Activated CD4-positive, alpha-beta T cell treated with anti-CD3 and anti-CD28 coated beads for 36 hours (primary cell): Measurements from ENCODE around the gene ATOH8. TPM values are rescaled to one million over a fixed set of nuclear protein-coding genes. Genes with fewer than 3 reads are reported as not detected.

Experiments
- ATAC-seq: fragments of 200-7000 bp; cut with Tn5 transposase; one replicate; pipeline ENCODE4 v1.10.0; 2021; ENCODE audit warnings: mild to moderate bottlenecking, moderate library complexity
- CTCF ChIA-PET: fragments of 350-600 bp; sonication (Branson Sonifier 250); formaldehyde crosslinking; loops from one replicate; lab custom pipeline; 2021; ENCODE audit warnings: antibody characterized with exemption; lab: Charles Lee
- POLR2A ChIA-PET: fragments of 350-600 bp; sonication (Branson Sonifier 250); formaldehyde crosslinking; loops from one replicate; lab custom pipeline; 2021; ENCODE audit warnings: antibody characterized with exemption, inconsistent platforms; lab: Charles Lee
- DNase-seq: peaks from one replicate; pipeline ENCODE4 v3.0.0-alpha.2; 2020
- H3K27ac Mint-ChIP-seq: one replicate; pipeline ENCODE4 v1.8.0; 2021; ENCODE audit warnings: mixed read lengths
- H3K27me3 Mint-ChIP-seq: one replicate; pipeline ENCODE4 v1.8.0; 2021; ENCODE audit warnings: mixed read lengths
- H3K36me3 Mint-ChIP-seq: one replicate; pipeline ENCODE4 v1.8.0; 2021; ENCODE audit warnings: low read depth, mixed read lengths
- H3K4me1 Mint-ChIP-seq: one replicate; pipeline ENCODE4 v1.8.0; 2021; ENCODE audit warnings: mixed read lengths
- H3K4me3 Mint-ChIP-seq: one replicate; pipeline ENCODE4 v1.8.0; 2021; ENCODE audit warnings: mild to moderate bottlenecking, moderate library complexity, mixed read lengths
- H3K9me3 Mint-ChIP-seq: one replicate; pipeline ENCODE4 v1.8.0; 2021; ENCODE audit warnings: low read depth, mixed read lengths
- intact Hi-C, 2 experiments: fragments of 100-400 bp; cut with DNase I in 1 of 2; cut with micrococcal nuclease in 1 of 2; formaldehyde crosslinking; loops; one replicate each; pipeline versions ENCODE4 v1.14.2 to v1.15.1; 2022 to 2024; cut with DNase I, micrococcal nuclease
- total RNA-seq, 2 experiments: library from RNA; stranded (reverse); gene quantifications; one replicate each; pipeline ENCODE4 v1.2.3, GENCODE V29; 2021

ATOH8 gene
- total RNA-seq, 2 experiments from 2014 or later: not detected

GRCh38 chr2:85796341-85797262 is 42.8 kb downstream of the ATOH8 start:
- H3K27ac Mint-ChIP-seq: no peak overlapping the region
- DNase-seq: no peak
- peaks cover 2% of the 10 kb centered on the region for H3K9me3 Mint-ChIP-seq
- H3K36me3 Mint-ChIP-seq: no peaks in the 10 kb centered on the region
- intact Hi-C loops: no loop called here
- ChIA-PET POLR2A (no interaction called here), CTCF (interaction anchor here (0.6 kb wide), 1 partner anchor 67 kb away, joined by 5 read pairs; no protein-coding TSS in a partner anchor)
- H3K27me3 Mint-ChIP-seq: peaks cover 5% of the 10 kb centered on the region
- H3K4me3 Mint-ChIP-seq: no peak overlapping the region
- H3K4me1 Mint-ChIP-seq: peaks cover 3% of the 10 kb centered on the region
- no peak for ATAC-seq

GRCh38 chr2:85797263-85797660 is 43.5 kb downstream of the ATOH8 start:
- intact Hi-C loops: no loop called here
- no peak overlapping the region for H3K4me3 Mint-ChIP-seq
- CTCF ChIA-PET: interaction anchor here (0.6 kb wide), 1 partner anchor 68 kb away, joined by 5 read pairs; no protein-coding TSS in a partner anchor
- H3K27me3 Mint-ChIP-seq: peaks cover 5% of the 10 kb centered on the region
- no peak for ATAC-seq
- peaks cover 3% of the 10 kb centered on the region for H3K4me1 Mint-ChIP-seq
- no peak for DNase-seq
- POLR2A ChIA-PET: no interaction called here
- H3K36me3 Mint-ChIP-seq: no peaks in the 10 kb centered on the region
- peaks cover 2% of the 10 kb centered on the region for H3K9me3 Mint-ChIP-seq
- H3K27ac Mint-ChIP-seq: no peak overlapping the region

- Mint-ChIP-seq H3K27me3 (peaks cover 5% of the 10 kb centered on the region), H3K27ac (no peak overlapping the region), H3K4me3 (no peak overlapping the region), H3K4me1 (peaks cover 3% of the 10 kb centered on the region), H3K9me3 (peaks cover 2% of the 10 kb centered on the region), H3K36me3 (no peaks in the 10 kb centered on the region)
- ChIA-PET POLR2A (no interaction called here), CTCF (no interaction called here)
- ATAC-seq: no peak
- DNase-seq: no peak
- intact Hi-C loops: no loop called here
Measured at GRCh38 chr2:85797921-85798320, 44.1 kb downstream of the ATOH8 start.

- CTCF ChIA-PET: interaction anchor here (0.6 kb wide), 1 partner anchor 93 kb away, joined by 4 read pairs; no protein-coding TSS in a partner anchor
- Mint-ChIP-seq H3K4me3 (no peak overlapping the region), H3K4me1 (peaks cover 9% of the 10 kb centered on the region), H3K27me3 (peaks cover 2% of the 10 kb centered on the region), H3K9me3 (peaks cover 2% of the 10 kb centered on the region), H3K27ac (no peak overlapping the region), H3K36me3 (no peaks in the 10 kb centered on the region)
- DNase-seq (peak; percentile 43), ATAC-seq (peak; percentile 42)
- POLR2A ChIA-PET: no interaction called here
- intact Hi-C loops: no loop called here
Measured at GRCh38 chr2:85799215-85799956, 45.6 kb downstream of the ATOH8 start.

GRCh38 chr2:85800586-85800985 is 46.8 kb downstream of the ATOH8 start:
- Mint-ChIP-seq H3K27ac (no peak overlapping the region), H3K4me3 (no peak overlapping the region), H3K27me3 (peaks cover 2% of the 10 kb centered on the region), H3K9me3 (peaks cover 2% of the 10 kb centered on the region), H3K36me3 (no peaks in the 10 kb centered on the region), H3K4me1 (peaks cover 11% of the 10 kb centered on the region)
- ATAC-seq: no peak
- POLR2A ChIA-PET: no interaction called here
- no peak for DNase-seq
- intact Hi-C loops: no loop called here
- CTCF ChIA-PET: interaction anchor here (4.2 kb wide), 1 partner anchor 13 kb away, joined by 13 read pairs; no protein-coding TSS in a partner anchor

GRCh38 chr2:85801871-85802270 is 48.1 kb downstream of the ATOH8 start:
- H3K9me3 Mint-ChIP-seq: peaks cover 2% of the 10 kb centered on the region
- ChIA-PET CTCF (interaction anchor here (0.6 to 4.2 kb wide), 3 partner anchors 12 to 134 kb away, joined by 3 to 13 read pairs (median 6); no protein-coding TSS in a partner anchor), POLR2A (interaction anchor here (0.5 kb wide), 1 partner anchor 18 kb away, joined by 3 read pairs; no protein-coding TSS in a partner anchor)
- H3K27me3 Mint-ChIP-seq: peaks cover 2% of the 10 kb centered on the region
- DNase-seq: no peak
- ATAC-seq: no peak
- intact Hi-C loops: no loop called here
- H3K4me1 Mint-ChIP-seq: peaks cover 11% of the 10 kb centered on the region
- no peaks in the 10 kb centered on the region for H3K36me3 Mint-ChIP-seq
- no peak overlapping the region for H3K27ac Mint-ChIP-seq
- no peak overlapping the region for H3K4me3 Mint-ChIP-seq

GRCh38 chr2:85802354-85803103 is 48.7 kb downstream of the ATOH8 start:
- Mint-ChIP-seq H3K27ac (no peak overlapping the region), H3K4me3 (no peak overlapping the region), H3K9me3 (peaks cover 2% of the 10 kb centered on the region), H3K36me3 (no peaks in the 10 kb centered on the region), H3K27me3 (no peaks in the 10 kb centered on the region), H3K4me1 (peaks cover 11% of the 10 kb centered on the region)
- no peak for DNase-seq
- CTCF ChIA-PET: interaction anchor here (0.5 to 4.2 kb wide), 6 partner anchors 11 to 133 kb away, joined by 3 to 13 read pairs (median 4); no protein-coding TSS in a partner anchor
- ATAC-seq: no peak
- POLR2A ChIA-PET: interaction anchor here (0.5 kb wide), 1 partner anchor 19 kb away, joined by 3 read pairs; no protein-coding TSS in a partner anchor
- intact Hi-C loops: no loop called here

- no peaks in the 10 kb centered on the region for H3K27me3 Mint-ChIP-seq
- no peaks in the 10 kb centered on the region for H3K36me3 Mint-ChIP-seq
- no peak for ATAC-seq
- peaks cover 2% of the 10 kb centered on the region for H3K9me3 Mint-ChIP-seq
- DNase-seq: no peak
- ChIA-PET CTCF (interaction anchor here (0.6 to 4.2 kb wide), 8 partner anchors 10 to 602 kb away, joined by 3 to 13 read pairs (median 3); no protein-coding TSS in a partner anchor), POLR2A (interaction anchor here (0.6 kb wide), 1 partner anchor 10 kb away, joined by 3 read pairs; no protein-coding TSS in a partner anchor)
- intact Hi-C loops: loop anchor here in 1 of 2 experiments (2.0 kb wide), 2 partner anchors 53 to 75 kb away; no protein-coding TSS in a partner anchor
- H3K4me3 Mint-ChIP-seq: no peak overlapping the region
- H3K4me1 Mint-ChIP-seq: peaks cover 11% of the 10 kb centered on the region
- no peak overlapping the region for H3K27ac Mint-ChIP-seq
Measured at GRCh38 chr2:85803704-85804425, 50.1 kb downstream of the ATOH8 start.

- Mint-ChIP-seq H3K27me3 (no peaks in the 10 kb centered on the region), H3K4me1 (peaks cover 9% of the 10 kb centered on the region), H3K4me3 (no peak overlapping the region), H3K27ac (no peak overlapping the region), H3K9me3 (peaks cover 2% of the 10 kb centered on the region), H3K36me3 (no peaks in the 10 kb centered on the region)
- ChIA-PET CTCF (interaction anchor here (0.6 to 4.2 kb wide), 9 partner anchors 9 to 601 kb away, joined by 3 to 13 read pairs (median 3); no protein-coding TSS in a partner anchor), POLR2A (no interaction called here)
- DNase-seq (peak; percentile 46), ATAC-seq (peak; percentile 63)
- intact Hi-C loops: loop anchor here in 1 of 2 experiments (2.0 kb wide), 2 partner anchors 54 to 76 kb away; no protein-coding TSS in a partner anchor
Measured at GRCh38 chr2:85804583-85804982, 50.8 kb downstream of the ATOH8 start.
